GM18867 (cell line): Measurements from ENCODE around the gene RAB11FIP3.

Source experiments
- ATAC-seq: cut with Tn5 transposase; IDR thresholded peaks from one replicate; pipeline ENCODE4 v1.9.1; 2021; ENCODE audit warnings: mild to moderate bottlenecking, moderate library complexity; ENCODE audit not compliant: unreplicated experiment

The RAB11FIP3 gene

GRCh38 chr16:563072-563644, 137.7 kb downstream of the RAB11FIP3 start:
- no peak for ATAC-seq

- ATAC-seq = no peak
Measured at GRCh38 chr16:564690-565418, 139.4 kb downstream of the RAB11FIP3 start.

DNA sequence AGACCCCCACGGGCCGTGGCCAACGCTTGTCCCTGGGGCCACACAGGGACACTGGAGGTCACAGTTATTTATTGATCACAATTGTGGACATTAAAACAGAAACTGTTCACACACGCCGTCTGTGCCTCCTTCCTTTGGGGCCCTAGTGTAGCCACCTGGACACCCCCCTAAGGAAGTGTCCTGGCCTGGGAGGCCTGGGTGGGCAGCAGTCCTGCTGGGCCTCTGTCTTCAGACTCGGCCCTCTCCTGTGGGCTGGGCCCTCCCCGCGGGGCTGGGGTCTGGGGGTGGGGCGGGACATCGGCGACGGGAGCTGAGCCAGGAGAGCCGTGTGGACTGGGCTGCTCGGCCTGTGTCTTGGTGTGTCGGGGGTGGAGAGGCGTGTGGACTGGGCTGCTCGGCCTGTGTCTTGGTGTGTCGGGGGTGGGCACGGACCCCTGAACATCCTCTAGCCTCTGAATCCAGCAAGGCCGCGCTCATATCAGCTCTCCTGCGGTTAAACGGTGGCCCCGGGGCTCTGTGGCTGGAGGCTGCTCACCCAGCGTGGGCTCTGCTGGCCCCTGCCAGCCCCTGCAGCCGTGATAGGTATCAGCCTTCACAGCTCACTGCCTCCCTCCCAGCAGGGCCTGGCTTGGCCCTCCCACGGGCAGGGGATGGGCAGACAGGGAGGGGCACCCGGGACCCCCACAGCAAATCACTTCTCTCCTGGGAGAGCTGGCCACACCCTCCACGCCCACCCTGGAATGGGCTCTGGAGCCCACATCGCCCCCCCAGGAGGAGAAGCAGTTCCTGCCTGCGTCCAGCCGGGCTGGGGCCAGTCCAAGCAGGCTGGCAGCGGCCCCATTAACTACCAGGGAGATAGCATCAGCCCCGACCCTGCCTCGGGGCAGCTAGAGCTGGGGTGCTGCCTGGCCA, 140.2 kb downstream of the RAB11FIP3 start:
- no peak for ATAC-seq

DNA sequence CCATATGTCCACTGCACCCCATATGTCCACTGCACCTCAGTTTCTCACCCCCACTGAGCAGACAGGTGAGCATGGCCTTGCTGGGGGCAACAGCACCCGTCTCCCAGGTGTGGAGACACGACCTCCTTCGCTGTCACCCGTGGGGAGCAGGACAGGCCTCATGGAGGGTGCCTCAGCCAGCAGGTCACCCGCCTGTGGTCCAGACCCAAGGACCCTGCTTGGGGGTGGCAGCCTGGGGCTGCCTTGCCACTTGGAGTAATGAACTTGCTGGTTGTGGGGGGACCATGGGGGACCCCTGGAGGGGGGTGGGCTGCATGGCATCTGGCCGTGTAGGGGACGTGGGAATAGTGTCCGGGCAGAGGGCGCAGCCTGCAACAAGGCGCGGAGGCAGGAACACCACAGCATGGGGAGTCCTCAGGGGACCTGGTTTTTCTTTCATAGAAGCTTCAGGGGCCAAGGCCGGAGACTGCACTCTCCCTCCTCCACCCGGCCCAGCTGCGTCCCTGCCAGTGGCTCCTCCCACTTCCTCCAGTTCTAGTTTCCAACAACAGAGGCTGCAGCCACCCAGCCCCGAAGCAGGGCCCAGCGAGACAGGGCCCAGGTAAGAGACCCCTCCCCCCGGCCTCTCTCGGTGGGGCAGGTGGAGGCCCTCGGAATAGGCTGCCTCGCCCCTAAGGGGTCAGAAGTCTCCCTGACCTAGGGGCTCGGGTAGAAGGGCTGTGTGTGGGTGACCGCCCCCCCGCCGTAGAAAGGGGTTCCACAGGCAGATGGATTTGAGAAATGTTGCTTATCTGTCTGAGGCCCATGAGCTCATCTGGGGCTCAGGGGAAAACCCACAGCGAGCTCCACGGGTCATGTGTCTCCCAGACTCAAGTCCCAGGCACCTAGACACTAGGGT, 141.3 kb downstream of the RAB11FIP3 start, which contains the start of gene NHLRC4:
TSS of gene NHLRC4 (plus strand) at position 531 of the 898 bp plus-strand sequence. CDS start 1,043 bp downstream, outside the sequence.
- ATAC-seq = peak; percentile 43

GRCh38 chr16:567373-568256, 142.2 kb downstream of the RAB11FIP3 start:
- no peak for ATAC-seq

- no peak for ATAC-seq
Measured at GRCh38 chr16:568401-569258, 143.2 kb downstream of the RAB11FIP3 start.

DNA sequence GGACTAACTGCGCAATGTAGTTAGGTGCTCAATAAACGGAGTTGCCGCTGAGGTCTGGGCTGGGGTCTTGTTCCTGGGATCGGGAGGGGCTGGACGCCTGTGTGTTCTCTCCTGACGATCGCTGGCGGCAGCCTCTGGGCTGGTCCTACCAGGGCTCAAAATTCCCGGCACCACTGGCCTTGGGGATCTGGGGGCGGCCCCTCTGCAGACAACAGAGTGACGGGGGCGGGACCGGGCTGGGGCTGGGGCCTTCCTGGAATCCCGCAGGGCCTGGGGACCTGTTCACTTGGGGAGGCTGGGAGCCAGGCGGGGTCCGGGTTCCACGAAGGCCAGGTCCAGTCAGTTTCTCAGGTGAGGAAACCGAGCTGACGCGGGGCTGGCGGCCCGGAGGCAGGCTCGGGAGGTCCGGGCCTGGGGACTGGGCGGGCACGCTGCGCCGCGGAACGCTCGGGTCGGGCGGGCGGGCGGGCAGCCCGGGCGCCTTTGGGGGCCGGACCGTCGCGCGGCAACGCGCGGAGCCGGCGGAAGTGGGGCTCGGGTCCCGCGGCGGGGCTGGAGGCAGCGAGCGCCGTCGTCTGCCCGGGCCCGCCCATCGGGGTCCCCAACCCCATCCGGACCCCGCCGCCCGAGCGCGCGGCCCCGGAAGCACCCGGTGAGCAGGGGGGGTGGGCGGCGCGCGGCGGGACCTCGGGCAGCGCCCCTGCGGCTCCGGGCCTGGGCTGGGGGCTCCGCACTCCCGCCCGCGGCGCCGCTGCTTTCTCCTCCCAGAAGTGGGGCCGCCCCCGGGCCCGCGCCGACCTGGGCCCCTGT, 144.2 kb downstream of the RAB11FIP3 start, which contains the start of gene PIGQ:
TSS of gene PIGQ (plus strand) at position 524 of the 810 bp plus-strand sequence. CDS start 4,107 bp downstream, outside the sequence.
- peak; percentile 54 for ATAC-seq
